Cardiac septum (tissue), 1 donor: ENCODE data around the gene DENND1A. TPM values are rescaled to one million over a fixed set of nuclear protein-coding genes. Genes with fewer than 3 reads are reported as not detected.
"Not testable (repeated sequence)": the region's sequence is repeated elsewhere in the genome, so short reads cannot be mapped to it uniquely, and the experiment has no call there.

Experiments used
- DNase-seq: peaks from one replicate; pipeline ENCODE4 v3.0.0-alpha.2; 2020; ENCODE audit warnings: low spot score
- intact Hi-C: fragments of 100-400 bp; cut with DNase I; formaldehyde crosslinking; loops from one replicate; pipeline ENCODE4 v1.14.0; 2022
- total RNA-seq: library from RNA; stranded (reverse); fragmentation: NEBNext Ultra II Directional; extraction: Animal tissue kit (Norgen Biotek cat#: 25700); gene quantifications from one replicate; pipeline ENCODE4 v1.2.1, GENCODE V29; 2021
- donor health status: DM: no; HTN: no; CAD: no.

Gene DENND1A
- total RNA-seq, 1 donor from 2014 or later = 16.0 TPM

- intact Hi-C loops = no loop called here
- DNase-seq = no peak
These were observed 18.4 kb upstream of the DENND1A start for GRCh38 chr9:123948286-123948685.

- intact Hi-C loops = no loop called here
- DNase-seq = no peak
These were observed 17.4 kb upstream of the DENND1A start for GRCh38 chr9:123947326-123947725.

- intact Hi-C loops = no loop called here
- no peak for DNase-seq
These were observed 16.3 kb upstream of the DENND1A start for GRCh38 chr9:123946101-123946821.

GRCh38 chr9:123945532-123945931, 15.6 kb upstream of the DENND1A start:
- intact Hi-C loops = no loop called here
- DNase-seq = no peak

GRCh38 chr9:123944464-123944863, 14.5 kb upstream of the DENND1A start:
- DNase-seq, intact Hi-C loops: not testable (repeated sequence)

- intact Hi-C loops = no loop called here
- no peak for DNase-seq
These were observed 13.7 kb upstream of the DENND1A start for GRCh38 chr9:123943671-123944070.

GRCh38 chr9:123942542-123942941, 12.6 kb upstream of the DENND1A start:
- intact Hi-C loops = no loop called here
- DNase-seq = no peak

- DNase-seq = no peak
- intact Hi-C loops = no loop called here
These were observed 11.7 kb upstream of the DENND1A start for GRCh38 chr9:123941524-123942070.

- intact Hi-C loops = no loop called here
- DNase-seq = no peak
These were observed 11.0 kb upstream of the DENND1A start for GRCh38 chr9:123940721-123941523.

GRCh38 chr9:123938401-123938800, 8.5 kb upstream of the DENND1A start:
- no peak for DNase-seq
- intact Hi-C loops = no loop called here

- DNase-seq, intact Hi-C loops: not testable (repeated sequence)
These were observed 6.6 kb upstream of the DENND1A start for GRCh38 chr9:123936575-123936974.

- intact Hi-C loops = no loop called here
These were observed 3.7 kb upstream of the DENND1A start for GRCh38 chr9:123933440-123934212.

GRCh38 chr9:123929177-123929869, 603 bp downstream of the DENND1A start:
- intact Hi-C loops = no loop called here

More at GRCh38 chr9:123933440-123934212, 3.7 kb upstream of the DENND1A start:
- no peak for DNase-seq

GRCh38 chr9:123928533-123929176, 1.3 kb downstream of the DENND1A start:
- intact Hi-C loops = no loop called here
- no peak for DNase-seq

More at GRCh38 chr9:123929177-123929869, 603 bp downstream of the DENND1A start:
- peak; percentile 78 for DNase-seq

- DNase-seq = no peak
- intact Hi-C loops = no loop called here
These were observed 2.0 kb downstream of the DENND1A start for GRCh38 chr9:123927625-123928532.

- DNase-seq = no peak
- intact Hi-C loops = no loop called here
These were observed 3.0 kb downstream of the DENND1A start for GRCh38 chr9:123926941-123927340.

GRCh38 chr9:123925819-123926218, 4.1 kb downstream of the DENND1A start:
- DNase-seq = no peak
- intact Hi-C loops = no loop called here

GRCh38 chr9:123925161-123925560, 4.8 kb downstream of the DENND1A start:
- intact Hi-C loops = no loop called here
- no peak for DNase-seq
